ENCODE measurements around the gene GPR146. TPM values are rescaled to one million over a fixed set of nuclear protein-coding genes. Genes with fewer than 3 reads are reported as not detected.

The GPR146 gene
- total and polyA plus RNA-seq, 2 of the 13 experiments (the other 11 are each of a cell fraction or from before 2014, with no cell fraction given) = 2.0 to 15.9 TPM

DNA sequence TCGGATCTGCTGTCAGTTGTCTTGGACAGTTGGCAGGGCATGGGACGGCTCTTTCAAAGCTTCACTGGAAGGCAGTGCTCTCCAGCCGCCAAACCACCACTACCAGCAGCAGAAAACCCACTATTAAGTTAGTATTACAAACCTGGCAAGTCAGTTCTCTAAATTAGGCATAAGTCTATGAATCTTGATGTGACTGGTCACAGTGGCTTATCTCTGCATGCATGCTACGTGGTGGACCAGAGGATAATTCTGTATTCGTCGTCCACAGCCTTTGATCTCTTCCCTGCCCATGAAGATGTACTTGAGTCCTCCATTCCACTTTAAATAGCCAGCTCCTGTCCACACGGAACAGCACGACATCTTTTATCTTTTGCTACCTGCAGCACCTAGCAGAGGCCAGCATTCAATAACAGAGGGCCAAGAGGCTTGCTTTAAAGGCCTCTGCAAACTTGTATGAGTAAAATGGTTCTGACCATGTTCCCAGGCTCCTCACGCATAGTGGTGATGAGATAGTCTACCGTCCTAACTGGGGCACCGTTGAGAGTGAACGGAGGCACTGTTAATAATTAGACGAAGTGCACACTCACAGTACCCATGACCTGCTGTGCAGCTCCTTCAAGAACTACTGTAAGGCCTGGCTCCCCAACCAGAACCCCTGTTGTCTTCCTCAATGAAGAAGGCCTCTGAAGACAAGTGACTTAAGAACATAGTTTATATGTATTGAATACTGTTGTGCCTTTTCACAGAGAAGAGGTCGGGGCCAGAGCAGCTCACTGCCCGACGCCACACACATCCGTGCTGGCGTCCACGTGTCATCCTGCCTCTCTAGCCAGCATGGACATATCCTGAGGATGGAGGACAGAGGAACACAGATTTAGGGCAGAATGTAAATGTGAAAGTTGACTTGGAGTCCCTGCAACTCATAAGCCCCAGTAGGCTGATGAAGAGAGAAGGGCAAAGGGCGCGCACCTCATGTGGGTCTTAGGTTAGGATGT lies 1.0 kb downstream of the GPR146 start (continued):
- TF ChIP-seq MIER2 (CRISPR knock-in tag; IDR thresholded peaks at IDR 0.05) (no peak), MIXL1 (CRISPR knock-in tag; IDR thresholded peaks at IDR 0.05) (0 out of 2 replicates have a peak, but pooled peaks have one; percentile 7), ZNF564 (CRISPR knock-in tag; IDR thresholded peaks at IDR 0.05) (no peak)

DNA sequence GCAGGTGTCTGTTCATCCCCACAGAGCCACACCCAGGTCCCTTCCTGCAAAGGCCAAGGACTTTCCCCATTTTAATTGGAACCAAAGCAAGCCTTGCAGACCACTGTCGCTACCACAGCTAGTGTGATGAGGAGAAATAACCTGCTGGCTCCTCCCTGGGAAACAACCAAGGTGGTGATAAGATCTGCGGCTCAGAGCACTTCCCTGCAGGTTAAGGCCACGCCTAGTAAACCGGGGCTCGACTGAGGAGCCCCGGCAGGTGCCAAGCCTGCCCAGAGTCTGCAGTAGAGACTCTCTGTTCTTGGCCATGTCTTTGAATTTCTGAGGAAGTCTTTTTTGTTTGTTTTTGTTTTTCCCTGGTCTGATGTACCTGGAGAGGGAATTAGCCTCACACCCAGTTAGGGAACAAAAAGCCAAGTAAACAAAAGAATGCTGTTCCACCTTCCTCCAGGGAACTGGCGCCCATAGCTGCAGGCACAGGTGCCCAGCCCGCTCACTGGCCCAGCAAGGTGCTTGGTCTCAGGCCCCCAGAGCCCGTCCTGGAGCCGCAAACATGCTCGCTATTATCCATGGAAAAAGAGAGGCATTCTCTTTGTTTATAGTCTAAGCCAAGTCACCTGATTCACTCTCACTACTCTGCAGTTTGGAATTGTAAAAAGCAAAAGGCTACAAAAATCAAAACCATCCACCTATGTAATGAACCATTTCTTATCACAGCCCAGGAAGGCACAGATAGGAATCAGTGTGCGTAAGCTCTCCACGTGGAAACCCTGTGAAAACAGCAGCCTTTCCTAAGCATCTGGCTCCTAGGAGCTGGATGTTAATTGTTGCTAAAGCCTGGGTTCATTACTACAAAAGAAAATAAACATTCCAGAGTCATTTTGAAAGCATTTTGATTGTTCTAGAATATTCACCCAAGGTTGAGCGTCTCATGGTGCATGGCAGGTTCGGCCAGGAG lies 2.7 kb downstream of the GPR146 start:
- Histone ChIP-seq H3K27me3 (ENCODE audit: control insufficient read depth in 1 of 2, insufficient read depth in 2 of 2, low read length in 2 of 2) (no peaks in the 10 kb centered on the region; a peak in 1 of 5 replicates), H3K27ac (ENCODE audit: extremely low read length, insufficient read depth, low read length) (no peak overlapping the region), H3K9ac (ENCODE audit: insufficient read depth, low read depth, low read length) (no peak overlapping the region; the same call in 1 of the 2 replicates), H2AFZ (ENCODE audit: low read length) (no peak overlapping the region), H4K20me1 (ENCODE audit: insufficient read depth, low read length) (no peaks in the 10 kb centered on the region), H3K4me3 (replicated peaks in 1 of 3; ENCODE audit: insufficient read depth in 1 of 3, low read depth in 2 of 3, low read length in 3 of 3) (no peak overlapping the region), H3K9me3 (ENCODE audit: low read length) (no peaks in the 10 kb centered on the region), H3K4me1 (ENCODE audit: insufficient read depth, low read length) (peaks cover 65% of the 10 kb centered on the region), H3K4me2 (ENCODE audit: low read depth, low read length) (peak overlapping the region; percentile 6), H3K79me2 (ENCODE audit: insufficient read depth, low read length) (peaks cover 27% of the 10 kb centered on the region), H3K36me3 (replicated peaks in 1 of 2; ENCODE audit: control insufficient read depth in 1 of 2, insufficient read depth in 2 of 2, low read length in 2 of 2) (peaks cover 0 to 1% of the 10 kb centered on the region in 2 experiments; a peak in 2 of 5 replicates)
- FAIRE-seq (no peak), DNase-seq (ENCODE audit: low spot score) (no peak), ATAC-seq (no peak)
- in situ Hi-C loops (cut with HindIII; ENCODE audit: extremely low pct_ligation_motif_present, low pct_unique_long_range_greater_than_20kb) = no loop called here
- no TSS peak for BruUV-seq (replicated peaks)
- intact Hi-C loops (cut with micrococcal nuclease; ENCODE audit: unreplicated experiment) = loop anchor here (5.0 kb wide), 1 partner anchor 55 kb away; no protein-coding TSS in a partner anchor
- ChIA-PET CTCF (ENCODE audit: low intra/inter-chr PET ratio, low total read pairs) (no interaction called here), POLR2A (interaction anchor here (1.1 kb wide), 1 partner anchor 54 kb away, joined by 4 read pairs; no protein-coding TSS in a partner anchor)
- 91% methylated on average over 14 of the region's 15 CpGs for WGBS (ENCODE audit: low lambda C conversion rate)
- no peak for TF ChIP-seq THAP11 (CRISPR knock-in tag; IDR thresholded peaks at IDR 0.05)
- TF ChIP-seq TSC22D2 (CRISPR knock-in tag; IDR thresholded peaks at IDR 0.05; ENCODE audit: borderline replicate concordance) = no peak

Measured in HepG2 (cell line).